ENCODE measurements around the gene OVOL1. TPM values are rescaled to one million over a fixed set of nuclear protein-coding genes. Genes with fewer than 3 reads are reported as not detected.

OVOL1 gene
- total RNA-seq (not detected), polyA plus RNA-seq (10 to 100 TPM; 16.6 to 30.0 (median 22.7) TPM)

DNA sequence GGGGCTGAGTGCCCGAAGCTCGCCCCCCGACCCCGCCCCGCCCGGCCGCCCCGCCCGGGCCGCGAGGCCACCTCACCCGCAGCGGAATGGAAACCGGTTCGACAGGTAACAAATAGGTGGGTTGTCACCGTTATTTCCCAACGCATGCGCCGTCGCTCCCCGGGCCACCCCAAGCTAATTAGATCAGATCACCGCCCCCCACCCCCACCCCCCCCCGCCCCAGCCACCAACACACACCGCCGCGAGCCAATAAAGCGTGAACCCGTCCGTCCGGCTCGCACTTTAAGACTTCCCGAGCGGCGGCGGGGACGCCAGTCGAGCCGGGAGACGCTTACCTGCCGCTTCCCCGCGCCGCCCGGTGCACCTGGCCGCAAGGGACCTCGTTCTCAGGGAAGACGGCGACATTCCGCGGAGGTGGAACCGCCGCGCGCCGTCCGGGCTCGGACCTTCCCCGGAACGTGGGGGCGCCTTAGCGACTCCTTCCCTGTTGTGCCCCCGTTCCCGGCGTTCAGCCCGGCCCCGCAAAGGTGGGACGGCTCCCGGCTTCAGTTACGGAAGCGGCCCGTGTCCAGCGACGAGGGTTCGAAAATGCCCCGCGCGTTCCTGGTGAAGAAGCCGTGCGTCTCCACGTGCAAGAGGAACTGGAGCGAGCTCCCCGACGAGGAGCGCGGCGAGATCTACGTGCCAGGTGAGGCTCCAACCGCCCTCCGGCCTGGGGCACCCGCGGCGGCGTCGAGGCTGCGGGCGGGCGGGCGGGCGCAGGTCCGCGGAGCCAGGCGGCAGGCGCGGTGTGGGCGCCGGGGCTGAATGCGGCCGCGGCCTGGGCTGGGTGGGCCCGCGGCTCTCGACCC lies at the start of gene OVOL1:
Gene OVOL1 (plus strand): TSS at position 278 of the 851 bp plus-strand sequence. CDS start 311 bp downstream, at position 589.
- intact Hi-C loops (cut with DNase I): no loop called here
- TF ChIP-seq EP300 (IDR thresholded peaks at IDR 0.05) (no peak), POLR2A (IDR thresholded peaks at IDR 0.05) (peak in 1 of 2 donors; percentile 51), POLR2AphosphoS5 (IDR thresholded peaks at IDR 0.05) (peak in 1 of 4 donors; percentile 48)
- Histone ChIP-seq H3K9me3 (no peaks in the 10 kb centered on the region), H3K27ac (peak within 1 kb of the TSS in 1 of 4 donors; percentile 38), H3K4me1 (peaks cover 0 to 25% (median 24%) of the 10 kb centered on the region in 4 donors), H3K4me3 (peak within 1 kb of the TSS in 3 of 4 donors; percentile 23 to 29 (median 28)), H3K27me3 (peaks cover 30 to 63% (median 37%) of the 10 kb centered on the region in 3 donors), H3K36me3 (no peaks in the 10 kb centered on the region)
- no peak for DNase-seq
- 1% methylated on average over 112 of the region's 112 CpGs for WGBS, 2 donors

DNA sequence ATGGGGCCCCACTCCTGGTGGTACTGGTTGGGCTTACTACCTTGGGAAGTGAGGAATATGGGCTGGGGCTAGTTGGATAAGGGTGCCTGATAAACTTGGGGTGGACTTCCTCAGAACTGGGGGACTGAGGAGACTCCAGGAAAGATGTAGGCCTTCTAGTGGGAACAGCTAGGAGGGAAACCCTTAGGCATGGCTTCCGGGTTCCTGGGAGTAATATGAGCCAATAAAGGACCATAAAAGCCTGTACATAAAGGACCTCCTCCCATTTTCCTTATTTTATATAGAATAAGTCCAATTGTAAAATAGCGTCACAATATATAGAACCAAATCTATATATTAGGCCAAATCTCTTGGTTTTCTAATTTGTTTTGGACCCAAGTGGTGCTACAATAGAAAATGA lies 47.8 kb upstream of the OVOL1 start:
- Histone ChIP-seq H3K36me3 (no peaks in the 10 kb centered on the region), H3K27me3 (no peaks in the 10 kb centered on the region), H3K4me3 (no peak overlapping the region), H3K9me3 (no peaks in the 10 kb centered on the region), H3K4me1 (no peaks in the 10 kb centered on the region), H3K27ac (no peak overlapping the region)
- TF ChIP-seq, protein P1, sequence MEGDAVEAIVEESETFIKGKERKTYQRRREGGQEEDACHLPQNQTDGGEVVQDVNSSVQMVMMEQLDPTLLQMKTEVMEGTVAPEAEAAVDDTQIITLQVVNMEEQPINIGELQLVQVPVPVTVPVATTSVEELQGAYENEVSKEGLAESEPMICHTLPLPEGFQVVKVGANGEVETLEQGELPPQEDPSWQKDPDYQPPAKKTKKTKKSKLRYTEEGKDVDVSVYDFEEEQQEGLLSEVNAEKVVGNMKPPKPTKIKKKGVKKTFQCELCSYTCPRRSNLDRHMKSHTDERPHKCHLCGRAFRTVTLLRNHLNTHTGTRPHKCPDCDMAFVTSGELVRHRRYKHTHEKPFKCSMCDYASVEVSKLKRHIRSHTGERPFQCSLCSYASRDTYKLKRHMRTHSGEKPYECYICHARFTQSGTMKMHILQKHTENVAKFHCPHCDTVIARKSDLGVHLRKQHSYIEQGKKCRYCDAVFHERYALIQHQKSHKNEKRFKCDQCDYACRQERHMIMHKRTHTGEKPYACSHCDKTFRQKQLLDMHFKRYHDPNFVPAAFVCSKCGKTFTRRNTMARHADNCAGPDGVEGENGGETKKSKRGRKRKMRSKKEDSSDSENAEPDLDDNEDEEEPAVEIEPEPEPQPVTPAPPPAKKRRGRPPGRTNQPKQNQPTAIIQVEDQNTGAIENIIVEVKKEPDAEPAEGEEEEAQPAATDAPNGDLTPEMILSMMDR (IDR thresholded peaks at IDR 0.05): no peak
- TF ChIP-seq POLR2AphosphoS5 (IDR thresholded peaks at IDR 0.05) (no peak), POLR2A (IDR thresholded peaks at IDR 0.05) (no peak), EP300 (IDR thresholded peaks at IDR 0.05) (no peak)
- DNase-seq: no peak
- WGBS, 2 donors: 21 to 71% methylated on average over 2 of the region's 2 CpGs
- intact Hi-C loops (cut with DNase I): no loop called here

DNA sequence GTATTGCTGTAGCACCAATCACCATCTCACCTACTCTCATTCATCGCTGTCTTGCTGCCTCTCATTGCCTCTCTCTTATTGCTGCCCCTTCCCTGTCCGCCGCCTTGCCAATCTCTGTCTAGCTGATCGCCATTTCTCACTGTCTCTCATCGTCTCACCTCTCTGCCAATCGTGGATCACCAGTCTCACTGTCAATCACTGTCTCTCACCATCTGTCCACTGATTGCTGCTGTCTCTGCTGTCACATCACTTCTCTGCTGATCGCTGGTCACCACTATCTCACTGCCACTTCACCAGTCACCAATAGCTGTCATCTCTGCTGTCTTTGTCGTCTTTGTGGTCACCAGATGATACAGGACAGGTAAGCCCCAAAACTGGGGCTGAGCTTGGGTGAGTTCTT lies 45.7 kb upstream of the OVOL1 start:
- TF ChIP-seq POLR2A (IDR thresholded peaks at IDR 0.05): no peak
- TF ChIP-seq, protein P1 (IDR thresholded peaks at IDR 0.05): no peak
- no peak for TF ChIP-seq EP300 (IDR thresholded peaks at IDR 0.05)
- no peak for TF ChIP-seq POLR2AphosphoS5 (IDR thresholded peaks at IDR 0.05)
- 82 to 87% methylated on average over 8 of the region's 8 CpGs for WGBS, 2 donors

DNA sequence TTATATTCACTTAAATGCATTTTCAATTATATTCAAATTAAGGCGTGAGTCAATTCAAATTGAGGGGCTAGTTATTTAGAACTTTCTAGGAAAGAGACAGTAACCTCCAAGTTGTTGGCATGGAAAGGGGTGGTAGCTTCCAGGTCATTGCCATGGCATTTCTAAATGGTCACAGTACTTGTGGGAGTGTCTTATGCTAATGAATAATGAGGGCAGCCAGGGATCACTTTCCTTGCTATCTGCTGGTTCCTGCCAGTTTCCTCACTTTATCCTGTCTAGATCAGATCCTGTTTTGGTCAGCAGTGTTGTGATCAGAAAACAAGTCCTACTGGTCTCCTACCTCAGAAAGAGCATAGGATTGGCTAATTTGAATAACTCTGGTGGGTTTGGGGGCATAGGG lies 44.5 kb upstream of the OVOL1 start:
- Histone ChIP-seq H3K4me3 (no peak overlapping the region), H3K27ac (no peak overlapping the region), H3K36me3 (no peaks in the 10 kb centered on the region), H3K9me3 (no peaks in the 10 kb centered on the region), H3K4me1 (no peaks in the 10 kb centered on the region), H3K27me3 (peaks cover 0 to 5% (median 0%) of the 10 kb centered on the region in 3 donors)
- intact Hi-C loops (cut with DNase I): no loop called here
- no peak for DNase-seq
- TF ChIP-seq POLR2A (IDR thresholded peaks at IDR 0.05): no peak
- WGBS, 2 donors: 92 to 96% methylated on average over 1 of the region's 1 CpG

More for the DNA sequence above, 45.7 kb upstream of the OVOL1 start:
- H3K9me3 ChIP-seq: no peaks in the 10 kb centered on the region
- H3K36me3 ChIP-seq: no peaks in the 10 kb centered on the region
- intact Hi-C loops (cut with DNase I): no loop called here
- no peaks in the 10 kb centered on the region for H3K4me1 ChIP-seq
- H3K27me3 ChIP-seq: peaks cover 0 to 5% (median 0%) of the 10 kb centered on the region in 3 donors
- no peak for DNase-seq
- H3K27ac ChIP-seq: no peak overlapping the region
- H3K4me3 ChIP-seq: no peak overlapping the region

DNA sequence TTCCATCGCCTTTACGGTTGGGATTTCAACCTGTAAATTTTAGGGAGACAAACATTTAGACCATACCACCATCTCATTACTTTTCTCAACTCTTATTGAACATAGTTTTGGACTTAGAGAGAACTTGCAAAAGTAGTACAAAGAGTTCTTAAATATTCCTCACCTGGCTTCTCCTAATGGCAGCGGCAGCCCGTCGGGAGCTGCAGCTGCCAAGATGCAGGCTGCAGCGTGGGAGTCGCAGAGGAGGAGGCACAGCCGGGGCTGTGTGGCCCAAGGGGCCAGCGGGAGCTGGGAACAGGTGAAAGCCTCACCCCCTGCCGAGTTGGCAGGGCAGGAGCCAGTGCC lies 43.2 kb upstream of the OVOL1 start:
- 67 to 89% methylated on average over 10 of the region's 10 CpGs for WGBS, 2 donors
- H3K27me3 ChIP-seq: peaks cover 0 to 5% (median 0%) of the 10 kb centered on the region in 3 donors
- TF ChIP-seq, protein P1 (IDR thresholded peaks at IDR 0.05): no peak
- TF ChIP-seq EP300 (IDR thresholded peaks at IDR 0.05): no peak
- TF ChIP-seq POLR2AphosphoS5 (IDR thresholded peaks at IDR 0.05): no peak
- TF ChIP-seq POLR2A (IDR thresholded peaks at IDR 0.05): no peak
- intact Hi-C loops (cut with DNase I): no loop called here
- H3K27ac ChIP-seq: no peak overlapping the region
- H3K4me1 ChIP-seq: no peaks in the 10 kb centered on the region
- H3K9me3 ChIP-seq: no peaks in the 10 kb centered on the region
- DNase-seq: no peak
- H3K36me3 ChIP-seq: no peaks in the 10 kb centered on the region
- H3K4me3 ChIP-seq: no peak overlapping the region

Measured in sigmoid colon (tissue), 7 donors.